KOPT-K1 (cell line): Measurements from ENCODE around the gene RAB5IF.
"Not testable (repeated sequence)": the region's sequence is repeated elsewhere in the genome, so short reads cannot be mapped to it uniquely, and the experiment has no call there.

ENCODE experiments used
- H3K27ac ChIP-seq: fragments of 200-600 bp; sonication (generic); 2 replicates; pipeline ENCODE4 v1.5.1; 2016; ENCODE audit warnings: antibody characterized with exemption, mild to moderate bottlenecking, low read depth, low read length; ENCODE audit not compliant: poor library complexity, severe bottlenecking
- H3K36me3 ChIP-seq: fragments of 200-600 bp; sonication (generic); 2 replicates; pipeline ENCODE4 v1.5.1; 2017; ENCODE audit warnings: antibody characterized with exemption, mild to moderate bottlenecking, low read length, moderate library complexity; ENCODE audit not compliant: insufficient read depth
- H3K9me3 ChIP-seq: fragments of 200-600 bp; sonication (generic); 2 replicates; pipeline ENCODE4 v1.5.1; 2017; ENCODE audit warnings: antibody characterized with exemption, low read length, mild to moderate bottlenecking; ENCODE audit not compliant: insufficient read depth, poor library complexity, severe bottlenecking

RAB5IF gene

DNA sequence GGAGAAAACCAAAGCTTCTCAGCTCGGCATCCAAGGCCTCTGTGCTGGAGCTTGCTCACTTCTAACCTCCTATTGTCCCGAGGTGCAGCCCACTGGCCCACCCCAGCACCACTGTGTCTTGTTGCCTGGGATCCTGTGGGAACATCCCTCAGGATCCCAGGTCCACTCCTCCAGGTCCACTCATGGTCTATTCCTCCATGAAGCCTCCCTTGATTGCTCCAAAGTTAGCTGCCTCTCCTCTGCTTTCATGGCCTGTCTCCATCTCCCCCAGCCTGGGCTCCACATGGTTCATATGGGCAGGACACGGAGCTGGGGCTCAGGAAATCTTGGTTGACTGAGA lies 26.5 kb downstream of the RAB5IF start:
- Histone ChIP-seq H3K36me3 (peaks cover 82% of the 10 kb centered on the region), H3K9me3 (no peaks in the 10 kb centered on the region), H3K27ac (no peak overlapping the region)

DNA sequence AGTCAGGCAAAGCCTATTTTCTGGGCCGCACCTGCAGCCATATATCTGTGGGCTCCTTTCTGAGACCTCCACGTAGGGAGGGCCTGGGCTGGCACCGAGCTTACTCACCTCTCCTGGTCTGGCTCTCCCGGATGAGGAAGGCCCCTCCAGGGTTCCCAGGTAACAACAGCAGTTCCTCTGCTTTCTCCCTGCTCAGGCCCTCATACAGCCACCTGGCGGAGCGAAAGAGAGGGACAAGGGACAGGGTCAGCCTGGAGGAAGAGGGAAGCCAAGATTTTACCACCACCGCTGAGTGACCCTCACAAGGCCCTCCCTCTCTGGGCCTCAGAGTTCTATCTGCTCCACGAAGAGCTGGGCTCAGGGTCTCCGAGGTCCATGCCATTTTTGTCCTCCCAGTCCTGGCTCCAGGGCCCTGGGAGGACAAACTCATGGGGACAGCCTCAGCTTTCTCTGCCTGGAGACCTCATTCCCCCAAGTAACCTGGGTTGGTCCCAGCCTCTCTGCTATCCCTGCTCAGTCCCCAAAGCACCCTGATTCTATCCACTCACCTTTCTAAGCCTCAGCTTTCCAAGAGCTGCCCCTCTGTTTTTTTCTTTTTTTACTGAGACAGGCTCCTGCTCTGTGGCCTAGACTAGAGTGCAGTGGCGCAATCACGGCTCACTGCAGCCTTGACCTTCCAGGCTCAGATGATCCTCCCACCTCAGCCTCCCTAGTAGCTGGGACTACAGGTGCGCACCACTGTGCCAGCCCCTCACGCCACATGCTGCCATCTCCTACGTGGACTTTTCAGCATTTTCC lies 27.1 kb downstream of the RAB5IF start:
- H3K9me3 ChIP-seq = no peaks in the 10 kb centered on the region
- peaks cover 82% of the 10 kb centered on the region for H3K36me3 ChIP-seq
- peak overlapping the region; percentile 20 for H3K27ac ChIP-seq

GRCh38 chr20:36633285-36633772 lies 27.8 kb downstream of the RAB5IF start:
- H3K36me3 ChIP-seq = peaks cover 82% of the 10 kb centered on the region
- no peaks in the 10 kb centered on the region for H3K9me3 ChIP-seq
- H3K27ac ChIP-seq = no peak overlapping the region

- Histone ChIP-seq H3K36me3 (peaks cover 85% of the 10 kb centered on the region), H3K9me3 (no peaks in the 10 kb centered on the region), H3K27ac (no peak overlapping the region)
Measured at GRCh38 chr20:36634342-36634741, 28.8 kb downstream of the RAB5IF start.

DNA sequence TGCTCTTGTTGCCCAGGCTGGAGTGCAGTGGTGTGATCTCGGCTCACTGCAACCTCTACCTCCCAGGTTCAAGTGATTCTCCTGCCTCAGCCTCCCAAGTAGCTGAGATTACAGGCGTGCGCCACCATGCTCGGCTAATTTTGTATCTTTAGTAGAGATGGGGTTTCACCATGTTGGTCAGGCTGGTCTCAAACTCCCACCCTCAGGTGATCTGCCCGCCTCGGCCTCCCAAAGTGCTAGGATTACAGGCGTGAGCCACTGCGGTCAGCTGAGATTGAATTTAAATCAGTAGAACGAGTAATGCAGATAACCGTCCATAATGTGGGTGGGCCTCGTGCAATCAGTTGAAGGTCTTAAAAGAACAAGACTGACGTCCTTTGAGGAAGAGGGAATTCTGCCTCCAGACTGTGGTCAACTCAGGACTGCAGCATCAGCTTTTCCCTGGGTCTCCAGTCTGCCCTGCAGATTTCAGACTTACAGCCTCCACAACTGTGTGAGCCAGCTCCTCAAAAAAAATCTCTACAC lies 33.4 kb downstream of the RAB5IF start:
- H3K9me3 ChIP-seq, H3K27ac ChIP-seq: not testable (repeated sequence)
- H3K36me3 ChIP-seq = peaks cover 89% of the 10 kb centered on the region

DNA sequence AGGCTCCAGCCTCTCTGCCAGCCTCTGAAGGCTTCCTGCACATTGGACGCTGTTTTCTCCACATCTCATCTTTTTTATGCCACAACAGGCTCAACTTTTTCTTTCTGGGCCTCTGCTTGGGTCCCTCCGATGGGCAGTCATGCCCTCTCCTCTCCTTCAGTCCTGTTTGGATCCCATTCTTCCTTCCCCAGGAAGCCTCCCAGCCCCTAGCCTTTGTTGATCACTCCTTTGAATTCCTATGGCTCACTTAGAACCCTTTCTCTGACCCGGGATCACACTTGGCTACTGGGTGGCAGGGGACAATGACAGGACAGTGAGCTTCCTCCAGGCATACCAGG lies 35.9 kb downstream of the RAB5IF start:
- H3K36me3 ChIP-seq = peaks cover 69% of the 10 kb centered on the region
- H3K9me3 ChIP-seq = no peaks in the 10 kb centered on the region
- H3K27ac ChIP-seq = peak overlapping the region; percentile 15

GRCh38 chr20:36642136-36642535 lies 36.6 kb downstream of the RAB5IF start:
- Histone ChIP-seq H3K36me3 (peaks cover 63% of the 10 kb centered on the region), H3K9me3 (no peaks in the 10 kb centered on the region), H3K27ac (peak overlapping the region; percentile 92)

DNA sequence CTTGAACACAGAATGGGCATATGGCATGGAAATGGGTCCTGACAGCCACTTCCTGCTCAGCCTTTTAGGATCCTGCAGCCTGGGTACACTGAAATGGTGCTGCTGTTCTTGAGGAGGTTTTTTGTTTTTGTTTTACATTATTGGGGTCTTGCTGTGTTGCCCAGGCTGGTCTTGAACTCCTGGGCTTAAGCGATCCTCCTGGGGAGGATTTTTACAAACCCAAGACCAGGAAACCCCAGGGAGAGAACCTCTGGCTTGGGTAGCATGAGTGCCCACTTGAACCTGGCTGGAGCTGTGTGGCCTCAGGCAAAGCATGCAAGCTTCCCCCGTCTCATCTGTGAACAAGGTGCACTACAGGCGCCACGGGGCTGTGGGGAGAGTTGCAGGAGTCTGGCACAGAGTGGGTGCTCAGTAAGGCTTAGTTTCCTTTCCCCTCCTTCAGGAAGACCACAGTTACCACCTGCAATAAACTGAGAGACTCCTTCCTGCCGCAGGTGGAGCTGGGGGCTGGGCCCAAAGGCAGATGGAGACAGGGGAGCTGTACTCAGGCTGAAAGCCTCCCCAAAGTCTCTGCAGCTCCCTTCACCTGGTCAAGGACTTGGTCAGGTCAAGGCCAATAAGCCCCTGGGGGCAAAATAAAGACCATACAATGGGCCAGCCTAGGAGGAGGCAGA lies 38.6 kb downstream of the RAB5IF start:
- Histone ChIP-seq H3K36me3 (peaks cover 43% of the 10 kb centered on the region), H3K27ac (peak overlapping the region; percentile 92)

DNA sequence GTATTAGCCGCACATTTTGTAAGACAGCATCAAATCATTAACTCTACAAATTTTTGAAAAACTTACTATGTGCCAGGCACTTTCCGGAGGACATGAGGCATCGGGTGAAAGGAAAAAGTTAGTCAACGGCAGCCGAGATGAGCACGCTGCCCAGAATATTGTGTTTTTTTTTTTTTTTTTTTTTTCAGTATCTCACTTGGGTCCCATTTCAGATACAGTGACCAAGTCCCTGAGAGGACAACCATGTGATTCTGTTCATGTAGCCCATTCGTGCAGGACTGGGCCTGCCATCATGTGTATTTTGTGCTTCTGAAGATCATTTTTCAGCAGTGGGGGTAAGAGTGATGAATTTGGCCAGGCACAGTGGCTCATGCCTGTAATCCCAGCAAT lies 39.1 kb downstream of the RAB5IF start:
- H3K9me3 ChIP-seq = no peaks in the 10 kb centered on the region
- H3K27ac ChIP-seq = peak overlapping the region; percentile 92
- peaks cover 37% of the 10 kb centered on the region for H3K36me3 ChIP-seq

More for the DNA sequence above, 38.6 kb downstream of the RAB5IF start:
- H3K9me3 ChIP-seq = no peaks in the 10 kb centered on the region

GRCh38 chr20:36645353-36645752 lies 39.8 kb downstream of the RAB5IF start:
- H3K36me3 ChIP-seq = peaks cover 31% of the 10 kb centered on the region
- peak overlapping the region; percentile 92 for H3K27ac ChIP-seq
- H3K9me3 ChIP-seq = no peaks in the 10 kb centered on the region

DNA sequence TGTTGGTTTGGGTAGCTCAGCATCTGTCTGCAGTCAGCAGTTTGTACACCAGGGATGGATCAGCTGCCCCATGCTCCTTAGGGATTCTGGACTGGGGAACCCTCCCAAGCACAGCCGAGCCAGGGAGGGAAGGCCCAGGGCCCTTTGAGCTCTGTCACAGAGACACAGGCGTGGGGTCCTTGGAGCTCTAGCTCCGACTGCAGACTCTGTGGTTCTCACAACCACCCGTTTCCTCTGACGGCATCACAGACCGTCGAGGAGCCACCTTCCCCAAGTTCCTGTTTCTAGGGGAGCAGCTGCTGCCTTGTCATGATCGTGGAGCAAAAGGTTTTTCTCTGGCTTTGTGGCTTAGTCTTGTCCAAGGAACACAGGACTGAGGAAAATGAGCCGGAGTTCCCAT lies 40.4 kb downstream of the RAB5IF start, which contains the start of gene SLA2:
SLA2 (minus strand) TSS at position 199 of the 400 bp plus-strand sequence. CDS start 4,861 bp downstream, outside the sequence.
- Histone ChIP-seq H3K9me3 (no peaks in the 10 kb centered on the region), H3K27ac (peak within 1 kb of the TSS; percentile 92), H3K36me3 (peaks cover 24% of the 10 kb centered on the region)

- Histone ChIP-seq H3K9me3 (no peaks in the 10 kb centered on the region), H3K27ac (peak overlapping the region; percentile 92), H3K36me3 (peaks cover 18% of the 10 kb centered on the region; the same call in 1 of the 2 replicates)
Measured at GRCh38 chr20:36646678-36647077, 41.1 kb downstream of the RAB5IF start.

DNA sequence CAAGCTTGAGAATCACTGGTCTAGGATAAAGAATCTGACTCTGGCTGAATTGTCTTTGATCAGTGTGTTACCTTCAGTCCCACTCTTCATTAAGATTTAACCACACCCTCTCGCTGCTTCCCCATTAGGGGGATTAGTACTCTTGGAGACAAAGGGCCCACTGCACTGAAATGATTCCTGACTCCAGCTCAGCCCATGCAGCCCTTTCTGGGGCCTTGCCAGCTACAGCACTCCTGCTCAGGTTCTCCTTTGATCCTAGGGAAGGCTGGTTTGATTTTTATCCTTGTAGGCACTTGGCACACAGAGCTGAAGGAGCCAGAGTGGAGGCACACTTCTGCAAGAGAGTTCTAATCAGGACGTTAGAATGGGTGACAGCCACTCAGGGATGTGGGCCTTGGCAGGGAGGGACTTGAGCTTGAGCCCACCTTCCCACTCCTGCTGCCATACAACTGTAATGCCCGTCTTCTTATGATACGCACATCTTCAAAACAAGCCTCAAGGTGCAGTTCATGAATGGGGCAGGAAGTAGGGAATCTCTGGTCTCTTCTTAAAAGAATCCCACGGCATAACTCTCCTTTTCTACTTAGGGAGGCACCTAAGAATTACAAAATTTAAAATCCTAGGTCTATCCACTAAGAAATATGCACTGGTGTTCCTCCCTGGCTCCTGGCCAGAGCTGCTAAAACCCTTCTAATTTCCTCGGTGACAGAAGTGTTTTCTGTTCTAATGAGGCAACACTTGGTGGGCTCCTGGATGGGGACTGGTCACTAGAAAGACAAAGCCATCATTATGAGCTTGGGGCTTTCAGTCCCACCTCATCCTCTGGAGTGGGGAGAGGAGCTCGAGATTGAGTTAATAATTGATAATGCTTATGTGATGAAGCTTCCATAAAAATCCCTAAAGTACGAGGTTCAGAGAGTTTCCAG lies 41.9 kb downstream of the RAB5IF start:
- peaks cover 10% of the 10 kb centered on the region; the same call in 1 of the 2 replicates for H3K36me3 ChIP-seq
- no peaks in the 10 kb centered on the region for H3K9me3 ChIP-seq
- peak overlapping the region; percentile 36 for H3K27ac ChIP-seq

DNA sequence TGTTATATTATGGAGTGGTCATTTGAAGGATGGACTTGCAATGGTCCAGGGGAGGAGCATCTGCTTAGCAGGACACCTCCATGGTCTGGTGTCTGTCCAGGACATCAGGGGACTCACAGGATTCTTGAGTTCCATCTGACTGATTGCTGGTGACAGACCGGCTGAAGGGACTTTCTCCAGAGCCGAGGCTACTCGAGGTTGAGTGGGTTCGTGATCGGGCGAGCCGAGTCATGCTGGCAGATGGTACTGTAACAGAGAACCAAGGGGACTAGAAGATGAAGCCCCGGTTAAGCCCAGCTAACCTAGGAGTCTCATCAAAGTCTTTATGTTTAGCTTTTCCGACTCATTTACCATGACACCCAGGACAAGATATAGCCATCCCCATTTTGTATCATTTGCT lies 47.9 kb downstream of the RAB5IF start:
- Histone ChIP-seq H3K9me3 (no peaks in the 10 kb centered on the region), H3K27ac (no peak overlapping the region), H3K36me3 (no peaks in the 10 kb centered on the region; the same call in 1 of the 2 replicates)
